H9 (cell line): ENCODE data around the gene SERPINA10. TPM values are rescaled to one million over a fixed set of nuclear protein-coding genes. Genes with fewer than 3 reads are reported as not detected.

Experiments used
- DNase-seq: peaks from one replicate; pipeline ENCODE4 v3.0.0-alpha.2; 2017
- H2AFZ ChIP-seq: one replicate; pipeline ENCODE4 v1.6.1; 2013; ENCODE audit warnings: mild to moderate bottlenecking, low read length, control low read depth, moderate library complexity
- H2AK5ac ChIP-seq: 2 replicates; pipeline ENCODE4 v1.6.1; 2013; ENCODE audit warnings: low read length, control low read depth, mixed read lengths; ENCODE audit not compliant: insufficient read length
- H2BK120ac ChIP-seq: one replicate; pipeline ENCODE4 v1.6.1; 2013; ENCODE audit warnings: low read depth, mild to moderate bottlenecking, low read length, control low read depth, inconsistent platforms; ENCODE audit not compliant: poor library complexity, severe bottlenecking
- H2BK12ac ChIP-seq: 2 replicates; pipeline ENCODE4 v1.6.1; 2013; ENCODE audit warnings: low read length, control low read depth, mixed read lengths, low read depth; ENCODE audit not compliant: insufficient read length
- H2BK15ac ChIP-seq: 2 replicates; pipeline ENCODE4 v1.6.1; 2013; ENCODE audit warnings: low read depth, low read length, control low read depth
- H2BK20ac ChIP-seq: one replicate; pipeline ENCODE4 v1.6.1; 2013; ENCODE audit warnings: low read depth, mild to moderate bottlenecking, low read length, control low read depth, inconsistent platforms; ENCODE audit not compliant: poor library complexity, severe bottlenecking
- H2BK5ac ChIP-seq: 2 replicates; pipeline ENCODE4 v1.6.1; 2013; ENCODE audit warnings: low read length, control low read depth, mixed read lengths; ENCODE audit not compliant: insufficient read length
- H3K14ac ChIP-seq: 2 replicates; pipeline ENCODE4 v1.6.1; 2013; ENCODE audit warnings: low read length, control low read depth; ENCODE audit not compliant: insufficient read depth
- H3K18ac ChIP-seq: 2 replicates; pipeline ENCODE4 v1.6.1; 2013; ENCODE audit warnings: low read depth, mild to moderate bottlenecking, mixed read lengths, low read length, control low read depth; ENCODE audit not compliant: insufficient read length
- H3K23ac ChIP-seq: 2 replicates; pipeline ENCODE4 v1.6.1; 2013; ENCODE audit warnings: low read length, control low read depth, mixed read lengths, low read depth; ENCODE audit not compliant: insufficient read length
- H3K23me2 ChIP-seq: 2 replicates; pipeline ENCODE4 v1.6.1; 2013; ENCODE audit warnings: low read depth, mild to moderate bottlenecking, mixed read lengths, low read length, control low read depth; ENCODE audit not compliant: insufficient read length, poor library complexity, severe bottlenecking
- H3K27ac ChIP-seq: 2 replicates; pipeline ENCODE4 v1.5.1; 2013; ENCODE audit warnings: low read length, control low read depth, mixed read lengths, low read depth; ENCODE audit not compliant: insufficient read length
- H3K27me3 ChIP-seq: 2 replicates; pipeline ENCODE4 v1.6.1; 2013; ENCODE audit warnings: low read length, control low read depth, inconsistent platforms; ENCODE audit not compliant: insufficient read depth
- H3K4ac ChIP-seq: 2 replicates; pipeline ENCODE4 v1.6.1; 2013; ENCODE audit warnings: low read depth, mild to moderate bottlenecking, control low read depth, inconsistent platforms, low read length, moderate library complexity
- H3K4me1 ChIP-seq: 2 replicates; pipeline ENCODE4 v1.6.1; 2013; ENCODE audit warnings: low read length, control low read depth, inconsistent platforms; ENCODE audit not compliant: insufficient read depth
- H3K4me2 ChIP-seq: 2 replicates; pipeline ENCODE4 v1.6.1; 2013; ENCODE audit warnings: low read length, control low read depth, mixed read lengths; ENCODE audit not compliant: insufficient read length, insufficient read depth
- H3K56ac ChIP-seq: 2 replicates; pipeline ENCODE4 v1.6.1; 2013; ENCODE audit warnings: low read depth, mild to moderate bottlenecking, mixed read lengths, low read length, control low read depth; ENCODE audit not compliant: insufficient read length
- H3K79me1 ChIP-seq: 2 replicates; pipeline ENCODE4 v1.6.1; 2013; ENCODE audit warnings: low read depth, mild to moderate bottlenecking, moderate library complexity, low read length, control low read depth, inconsistent platforms; ENCODE audit not compliant: insufficient read depth, poor library complexity, severe bottlenecking
- H3K79me2 ChIP-seq: 2 replicates; pipeline ENCODE4 v1.6.1; 2013; ENCODE audit warnings: low read length, control low read depth, inconsistent platforms; ENCODE audit not compliant: insufficient read depth
- H3K9ac ChIP-seq: 2 replicates; pipeline ENCODE4 v1.6.1; 2013; ENCODE audit warnings: low read length, control low read depth, mixed read lengths; ENCODE audit not compliant: insufficient read length; ENCODE audit errors: extremely low read depth
- H3K9me3 ChIP-seq: one replicate; pipeline ENCODE4 v1.6.1; 2013; ENCODE audit warnings: low read depth, low read length, inconsistent platforms; ENCODE audit not compliant: control insufficient read depth
- H3T11ph ChIP-seq: one replicate; pipeline ENCODE4 v1.6.1; 2013; ENCODE audit warnings: mild to moderate bottlenecking, low read length, control low read depth, inconsistent platforms
- H4K20me1 ChIP-seq: one replicate; pipeline ENCODE4 v1.6.1; 2013; ENCODE audit not compliant: control insufficient read depth, insufficient read length, insufficient read depth
- H4K5ac ChIP-seq: 2 replicates; pipeline ENCODE4 v1.6.1; 2013; ENCODE audit warnings: low read depth, mild to moderate bottlenecking, mixed read lengths, low read length, control low read depth; ENCODE audit not compliant: insufficient read length
- H4K8ac ChIP-seq: replicated peaks from 2 replicates; pipeline ENCODE4 v1.6.1; 2013; ENCODE audit warnings: low read length, control low read depth, mixed read lengths, low read depth; ENCODE audit not compliant: insufficient read length
- H4K91ac ChIP-seq: 2 replicates; pipeline ENCODE4 v1.6.1; 2013; ENCODE audit warnings: low read depth, mild to moderate bottlenecking, moderate library complexity, mixed read lengths, low read length, control low read depth; ENCODE audit not compliant: insufficient read length
- H3K27ac Mint-ChIP-seq, 3 experiments: 2 replicates in 2 of 3; 3 replicates in 1 of 3; pipeline ENCODE4 v1.8.0; 2020 to 2021; ENCODE audit warnings: mixed read lengths in 3 of 3, mild to moderate bottlenecking in 1 of 3, moderate library complexity in 1 of 3
- H3K27me3 Mint-ChIP-seq: 2 replicates; pipeline ENCODE4 v1.8.0; 2021; ENCODE audit warnings: low read depth, mild to moderate bottlenecking, moderate library complexity, mixed read lengths
- H3K36me3 Mint-ChIP-seq, 3 experiments: 2 replicates in 2 of 3; 3 replicates in 1 of 3; pipeline ENCODE4 v1.8.0; 2020 to 2021; ENCODE audit warnings: low read depth in 3 of 3, mixed read lengths in 3 of 3; ENCODE audit not compliant: insufficient read depth in 1 of 3
- H3K4me1 Mint-ChIP-seq, 2 experiments: 2 replicates each; pipeline ENCODE4 v1.8.0; 2020; ENCODE audit warnings: mixed read lengths in 2 of 2
- H3K4me3 Mint-ChIP-seq, 2 experiments: 2 replicates in 1 of 2; 3 replicates in 1 of 2; pipeline ENCODE4 v1.8.0; 2020 to 2021; ENCODE audit warnings: mild to moderate bottlenecking in 2 of 2, mixed read lengths in 2 of 2, moderate library complexity in 1 of 2
- H3K9me3 Mint-ChIP-seq, 2 experiments: 2 replicates in 1 of 2; 3 replicates in 1 of 2; pipeline ENCODE4 v1.8.0; 2020; ENCODE audit warnings: mild to moderate bottlenecking in 2 of 2, mixed read lengths in 2 of 2, moderate library complexity in 1 of 2
- WGBS: extraction: QIAGEN DNeasy Blood & Tissue Kit; methylation state at CpG from one replicate; pipeline ENCODE4 v1.1.7; 2013; ENCODE audit warnings: missing lambda C conversion rate, low lambda C conversion rate, mixed read lengths; ENCODE audit not compliant: insufficient read length; ENCODE audit errors: extremely low coverage; 5-methylcytosine and 5-hydroxymethylcytosine counted together
- total RNA-seq: library from RNA; stranded (reverse); gene quantifications from 2 replicates; pipeline ENCODE4 v1.2.1, GENCODE V29; 2021
- TF ChIP-seq, protein P1 (sequence below): fragments of 200-600 bp; sonication (generic); conservative IDR thresholded peaks from 3 replicates; pipeline ENCODE4 v1.8.0; 2021; ENCODE audit warnings: antibody characterized with exemption, mild to moderate bottlenecking

Gene SERPINA10
- total RNA-seq, 1 experiment from 2014 or later: not detected

DNA sequence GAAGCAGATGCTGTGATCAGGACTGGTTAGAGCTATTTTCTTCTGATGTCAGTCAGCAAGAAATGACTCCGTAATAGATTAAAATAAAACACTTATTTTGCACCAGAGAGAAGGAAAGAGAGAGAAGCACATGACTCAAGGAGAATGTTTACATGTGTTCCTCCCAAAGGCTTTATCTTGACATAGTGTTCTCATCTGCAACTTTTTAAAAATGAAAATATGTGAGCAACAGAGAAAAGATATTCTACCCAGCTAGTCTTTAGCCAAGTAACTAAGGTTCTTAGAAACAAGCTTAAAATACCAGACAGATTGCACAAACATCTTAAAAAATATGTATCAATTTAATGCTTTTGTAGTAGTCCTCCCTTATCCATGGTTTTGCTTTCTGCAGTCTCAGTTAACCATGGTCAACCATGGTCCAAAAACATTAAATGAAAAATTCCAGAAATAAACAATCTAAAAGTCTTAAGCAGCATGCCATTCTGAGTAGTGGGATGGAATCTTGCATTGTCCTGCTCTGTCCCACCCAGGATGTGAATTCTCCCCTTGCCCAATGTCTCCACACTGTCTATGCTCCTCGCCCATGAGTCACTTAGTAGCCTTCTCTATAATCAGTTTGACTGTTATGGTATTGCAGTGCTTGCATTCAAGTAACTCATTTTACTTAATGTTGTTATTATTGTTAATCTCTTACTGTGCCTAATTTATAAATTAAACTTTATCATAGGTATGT, 9.9 kb downstream of the SERPINA10 start:
- Histone ChIP-seq H3T11ph (no peak overlapping the region), H4K5ac (no peak overlapping the region), H3K23ac (no peak overlapping the region), H3K4me1 (no peaks in the 10 kb centered on the region), H3K14ac (no peak overlapping the region), H3K18ac (no peak overlapping the region), H3K56ac (no peak overlapping the region), H2BK5ac (no peak overlapping the region), H4K91ac (no peak overlapping the region), H2BK20ac (no peak overlapping the region), H3K79me2 (no peaks in the 10 kb centered on the region), H3K79me1 (no peaks in the 10 kb centered on the region), H4K8ac (no peak overlapping the region), H2BK120ac (no peak overlapping the region), H3K27me3 (no peaks in the 10 kb centered on the region), H3K27ac (no peak overlapping the region), H2BK15ac (no peak overlapping the region), H2BK12ac (no peak overlapping the region), H4K20me1 (no peaks in the 10 kb centered on the region), H3K9ac (no peak overlapping the region), H3K4me2 (no peak overlapping the region), H2AFZ (no peak overlapping the region), H3K9me3 (no peaks in the 10 kb centered on the region), H2AK5ac (no peak overlapping the region), H3K23me2 (no peaks in the 10 kb centered on the region), H3K4ac (no peak overlapping the region)
- H3K4me3 Mint-ChIP-seq: no peak overlapping the region
- H3K4me1 Mint-ChIP-seq: no peaks in the 10 kb centered on the region; a peak in 1 of 4 replicates
- H3K9me3 Mint-ChIP-seq: no peaks in the 10 kb centered on the region
- no CpG with 5 or more reads among the region's 2 CpGs for WGBS
- TF ChIP-seq, protein P1, sequence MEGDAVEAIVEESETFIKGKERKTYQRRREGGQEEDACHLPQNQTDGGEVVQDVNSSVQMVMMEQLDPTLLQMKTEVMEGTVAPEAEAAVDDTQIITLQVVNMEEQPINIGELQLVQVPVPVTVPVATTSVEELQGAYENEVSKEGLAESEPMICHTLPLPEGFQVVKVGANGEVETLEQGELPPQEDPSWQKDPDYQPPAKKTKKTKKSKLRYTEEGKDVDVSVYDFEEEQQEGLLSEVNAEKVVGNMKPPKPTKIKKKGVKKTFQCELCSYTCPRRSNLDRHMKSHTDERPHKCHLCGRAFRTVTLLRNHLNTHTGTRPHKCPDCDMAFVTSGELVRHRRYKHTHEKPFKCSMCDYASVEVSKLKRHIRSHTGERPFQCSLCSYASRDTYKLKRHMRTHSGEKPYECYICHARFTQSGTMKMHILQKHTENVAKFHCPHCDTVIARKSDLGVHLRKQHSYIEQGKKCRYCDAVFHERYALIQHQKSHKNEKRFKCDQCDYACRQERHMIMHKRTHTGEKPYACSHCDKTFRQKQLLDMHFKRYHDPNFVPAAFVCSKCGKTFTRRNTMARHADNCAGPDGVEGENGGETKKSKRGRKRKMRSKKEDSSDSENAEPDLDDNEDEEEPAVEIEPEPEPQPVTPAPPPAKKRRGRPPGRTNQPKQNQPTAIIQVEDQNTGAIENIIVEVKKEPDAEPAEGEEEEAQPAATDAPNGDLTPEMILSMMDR: no peak
- peak overlapping the region in 1 of 3 experiments; percentile 48; a peak in 1 of 7 replicates for H3K27ac Mint-ChIP-seq
- no peaks in the 10 kb centered on the region for H3K36me3 Mint-ChIP-seq
- H3K27me3 Mint-ChIP-seq: no peaks in the 10 kb centered on the region; the same call in 1 of the 2 replicates
- no peak for DNase-seq
